Upper lobe of left lung (tissue), 4 donors: ENCODE data around the gene TMEM178B.

Source experiments
- CTCF ChIP-seq, 6 experiments: fragments of 450-650 bp in 4 of 6; fragments of 200-600 bp in 2 of 6; sonication (generic) in 2 of 6; IDR thresholded peaks; one replicate each; pipeline ENCODE4 v1.5.1; 2016 to 2019; ENCODE audit warnings: antibody characterized with exemption in 6 of 6
- EP300 ChIP-seq, 4 donors: sonication (generic); formaldehyde crosslinking; IDR thresholded peaks; one replicate each; pipeline ENCODE4 v1.5.1; 2017; ENCODE audit warnings: antibody characterized with exemption in 4 of 4, control low read depth in 2 of 4
- POLR2A ChIP-seq, 4 donors: fragments of 450-650 bp; IDR thresholded peaks; one replicate each; pipeline ENCODE4 v1.5.1; 2016 to 2017; ENCODE audit warnings: antibody characterized with exemption in 4 of 4, mild to moderate bottlenecking in 2 of 4

DNA sequence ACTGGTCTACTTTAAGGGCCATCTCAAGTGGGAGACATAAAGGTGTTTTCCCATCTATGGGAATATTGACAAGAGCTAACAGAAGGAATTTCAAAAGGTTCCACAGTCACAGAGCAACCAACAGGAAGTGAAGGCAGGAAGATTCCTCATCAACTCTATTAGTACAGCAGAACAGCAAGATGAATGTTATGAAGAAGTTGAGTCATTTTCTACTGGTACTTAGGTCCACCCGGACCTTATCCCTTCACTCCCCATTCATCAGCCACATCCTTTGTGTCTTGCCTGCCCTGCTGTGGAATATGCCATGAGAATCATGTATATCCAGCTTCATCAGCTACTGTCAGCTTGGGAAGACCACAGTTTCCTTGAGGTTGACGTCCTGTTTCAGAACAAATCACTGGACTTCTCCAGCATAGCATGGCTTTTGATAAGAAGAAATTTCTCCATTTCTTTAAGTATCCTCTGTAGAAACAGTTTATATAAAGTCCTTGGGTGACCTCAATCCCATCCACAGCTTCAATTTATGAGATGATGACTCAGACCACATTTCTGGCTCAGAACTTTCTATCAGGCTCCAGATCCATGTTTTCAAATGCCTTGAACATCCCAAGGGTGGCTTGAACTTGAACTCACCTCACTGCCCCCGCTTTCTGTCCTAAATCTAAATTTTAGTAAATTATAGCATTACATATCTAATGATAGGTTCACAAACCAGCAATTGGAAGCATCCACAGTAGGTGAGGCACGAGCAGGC is 392.5 kb downstream of the TMEM178B start:
- TF ChIP-seq CTCF (IDR thresholded peaks at IDR 0.05) (no peak), EP300 (IDR thresholded peaks at IDR 0.05) (no peak), POLR2A (IDR thresholded peaks at IDR 0.05) (no peak)
